Psoas muscle (tissue), 8 donors: ENCODE results near the gene MYO18A. TPM values are rescaled to one million over a fixed set of nuclear protein-coding genes. Genes with fewer than 3 reads are reported as not detected.

Source experiments
- ATAC-seq, 4 donors: fragments of 200-7000 bp; cut with Tn5 transposase; one replicate each; pipeline ENCODE4 v1.9.1; 2020; ENCODE audit warnings: moderate library complexity in 3 of 4, mild to moderate bottlenecking in 2 of 4
- DNase-seq, 2 donors: peaks; one replicate each; pipeline ENCODE4 v3.0.0-alpha.2; 2020
- H3K27ac ChIP-seq: fragments of 200-600 bp; one replicate; pipeline ENCODE4 v1.8.0; 2022
- H3K27me3 ChIP-seq, 3 donors: fragments of 200-600 bp in 1 of 3; one replicate each; pipeline versions ENCODE4 v1.6.1 to v1.8.0; 2013 to 2022; ENCODE audit warnings: low read length in 2 of 3, mild to moderate bottlenecking in 2 of 3, moderate library complexity in 1 of 3; ENCODE audit not compliant: insufficient read depth in 3 of 3
- H3K36me3 ChIP-seq, 2 donors: fragments of 200-600 bp in 1 of 2; one replicate each; pipeline versions ENCODE4 v1.6.1 to v1.8.0; 2013 to 2022; ENCODE audit warnings: low read depth in 1 of 2, mild to moderate bottlenecking in 1 of 2, moderate library complexity in 1 of 2; ENCODE audit not compliant: insufficient read depth in 1 of 2
- H3K4me1 ChIP-seq: fragments of 200-600 bp; one replicate; pipeline ENCODE4 v1.8.0; 2022
- H3K4me3 ChIP-seq: fragments of 200-600 bp; one replicate; pipeline ENCODE4 v1.8.0; 2022; ENCODE audit warnings: mild to moderate bottlenecking
- H3K9me3 ChIP-seq: fragments of 200-600 bp; one replicate; pipeline ENCODE4 v1.8.0; 2022
- CTCF ChIP-seq: fragments of 200-600 bp; IDR thresholded peaks from one replicate; pipeline ENCODE4 v1.8.0; 2022; ENCODE audit warnings: antibody characterized with exemption
- WGBS, 3 donors: extraction: QIAGEN DNeasy Blood & Tissue Kit; methylation state at CpG; one replicate each; pipeline versions ENCODE4 v1.1.6 to v1.1.7; 2013; 5-methylcytosine and 5-hydroxymethylcytosine counted together
- intact Hi-C, 2 donors: fragments of 100-400 bp; cut with DNase I; formaldehyde crosslinking; loops; one replicate each; pipeline versions ENCODE4 v1.11.0 to v1.14.2; 2022
- polyA plus RNA-seq, 3 donors: library from polyadenylated mRNA; stranded (reverse); fragments of 200-250 nt; gene quantifications; one replicate each; pipeline ENCODE4 v1.2.3, GENCODE V29; 2013
- total RNA-seq, 4 donors: library from RNA; stranded (reverse); fragmentation: NEBNext Ultra II Directional in 2 of 4; extraction: Animal tissue kit (Norgen Biotek cat#: 25700) in 2 of 4; gene quantifications; one replicate each; pipeline versions ENCODE4 v1.2.1 to v1.2.4, GENCODE V29; 2021 to 2023
- donor health status: healthy with polysubstance abuse.
- donor health status: DM: no; HTN: no; CAD: no; lungs with moderate emphysema.
- donor health status: Bipolar disorder and iron deficiency.
- donor health status: healthy.
- donor health status: DM: yes; HTN: yes; CAD: no.
- donor health status: DM: no; HTN: no; CAD: no.
- donor health status: DM: no; HTN: no; CAD: no.
- donor health status: DM: yes; HTN: yes; CAD: no.

MYO18A gene
- total and polyA plus RNA-seq, 7 donors = 142 to 1,274 (median 770) TPM

DNA sequence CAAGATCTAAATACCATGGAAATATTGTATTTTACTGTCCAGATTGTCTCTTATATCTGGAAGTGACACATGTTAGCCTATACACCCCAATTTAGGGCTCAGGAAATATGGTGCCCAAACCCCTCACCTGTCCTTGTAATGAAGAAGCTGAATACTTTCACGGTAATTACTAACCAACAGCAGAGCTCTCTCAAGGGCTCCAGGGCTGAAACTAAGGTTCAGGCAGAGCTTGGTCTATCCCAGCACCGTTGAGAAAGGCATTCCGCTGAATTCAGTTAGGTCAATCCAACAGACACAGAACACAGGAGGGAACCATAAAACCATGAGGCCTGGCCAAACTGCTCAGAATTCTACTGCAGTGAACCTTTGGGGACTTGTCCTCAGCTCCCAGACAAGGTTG, 14.9 kb downstream of the MYO18A start:
- H3K4me1 ChIP-seq = peaks cover 6% of the 10 kb centered on the region
- H3K9me3 ChIP-seq = no peaks in the 10 kb centered on the region
- H3K4me3 ChIP-seq = no peak overlapping the region
- no peak for TF ChIP-seq CTCF
- ATAC-seq (no peak), DNase-seq (no peak)
- H3K36me3 ChIP-seq = peaks cover 0 to 17% of the 10 kb centered on the region in 2 donors
- H3K27me3 ChIP-seq = no peaks in the 10 kb centered on the region
- H3K27ac ChIP-seq = no peak overlapping the region
- WGBS, 3 donors = 73 to 83% (median 80%) methylated on average over 3 of the region's 3 CpGs
- intact Hi-C loops = no loop called here

DNA sequence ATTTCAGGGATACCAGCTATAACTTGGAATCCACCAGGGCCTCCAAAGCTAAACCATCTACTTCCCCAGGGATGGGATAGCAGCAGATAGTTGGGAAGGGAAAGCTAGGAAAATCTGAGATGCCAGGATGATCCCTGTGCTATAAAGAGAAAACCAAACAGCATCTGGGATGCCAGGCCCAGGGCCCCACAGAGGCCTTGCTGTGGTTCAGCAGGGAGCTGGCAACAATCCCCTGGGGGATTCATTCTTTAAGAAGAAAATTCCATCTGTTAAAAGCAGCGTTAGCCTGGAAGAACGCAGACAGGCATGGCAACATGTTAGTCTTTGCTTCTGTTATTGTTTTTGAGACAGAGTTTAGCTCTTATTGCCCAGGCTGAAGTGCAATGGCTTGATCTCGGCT, 16.6 kb downstream of the MYO18A start:
- intact Hi-C loops = no loop called here
- 79 to 83% (median 82%) methylated on average over 3 of the region's 3 CpGs for WGBS, 3 donors
- H3K36me3 ChIP-seq = peaks cover 0 to 17% of the 10 kb centered on the region in 2 donors
- H3K27me3 ChIP-seq = no peaks in the 10 kb centered on the region
- no peak for TF ChIP-seq CTCF
- DNase-seq = no peak
- peaks cover 6% of the 10 kb centered on the region for H3K4me1 ChIP-seq
- no peak for ATAC-seq
- no peaks in the 10 kb centered on the region for H3K9me3 ChIP-seq
- H3K4me3 ChIP-seq = no peak overlapping the region
- H3K27ac ChIP-seq = no peak overlapping the region

DNA sequence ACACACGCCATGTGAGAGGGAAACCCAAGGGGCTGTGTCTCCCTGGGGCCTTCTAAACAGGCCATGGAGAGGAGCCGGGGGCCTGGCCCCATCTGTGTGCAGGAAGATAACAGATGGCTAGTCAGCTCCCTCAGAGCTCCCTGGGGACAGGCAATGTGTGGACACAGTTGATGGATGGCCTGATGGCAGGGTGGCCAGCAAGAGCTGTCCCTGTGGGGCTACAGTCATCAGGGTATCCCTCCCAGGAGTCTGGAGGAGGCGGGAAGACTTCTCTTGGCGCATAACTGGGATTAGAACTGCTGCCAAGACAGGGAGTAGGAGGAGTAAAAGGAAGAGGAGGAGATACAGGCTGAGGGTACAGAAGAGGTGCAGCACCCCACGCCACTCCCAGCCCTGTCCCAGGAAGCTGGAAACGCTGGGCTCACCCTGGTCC, 17.3 kb downstream of the MYO18A start:
- 65 to 75% (median 71%) methylated on average over 6 of the region's 6 CpGs for WGBS, 3 donors
- Histone ChIP-seq H3K27ac (no peak overlapping the region), H3K9me3 (no peaks in the 10 kb centered on the region), H3K36me3 (peaks cover 0 to 17% of the 10 kb centered on the region in 2 donors), H3K4me1 (peaks cover 2% of the 10 kb centered on the region), H3K4me3 (no peak overlapping the region), H3K27me3 (no peaks in the 10 kb centered on the region)
- TF ChIP-seq CTCF = no peak
- no peak for DNase-seq
- intact Hi-C loops = no loop called here
- peak in 1 of 4 donors; percentile 24 for ATAC-seq

- ATAC-seq (no peak), DNase-seq (no peak)
- H3K27me3 ChIP-seq = no peaks in the 10 kb centered on the region
- WGBS, 3 donors = 91 to 93% (median 93%) methylated on average over 11 of the region's 11 CpGs
- H3K4me1 ChIP-seq = no peaks in the 10 kb centered on the region
- no peak for TF ChIP-seq CTCF
- no peak overlapping the region for H3K4me3 ChIP-seq
- no peak overlapping the region for H3K27ac ChIP-seq
- peaks cover 0 to 17% of the 10 kb centered on the region in 2 donors for H3K36me3 ChIP-seq
- intact Hi-C loops = no loop called here
- H3K9me3 ChIP-seq = no peaks in the 10 kb centered on the region
These were observed 17.9 kb downstream of the MYO18A start for GRCh38 chr17:29162082-29162908.
